A673 (cell line): ENCODE results near the gene IL11.

Source experiments
- EZH2 ChIP-seq: fragments of 200-600 bp; sonication (generic); IDR thresholded peaks from 2 replicates; pipeline ENCODE4 v1.6.1; 2017; ENCODE audit warnings: borderline replicate concordance, low read depth, mild to moderate bottlenecking, mixed read lengths, antibody characterized with exemption, low read length; ENCODE audit not compliant: poor library complexity, severe bottlenecking
- TF ChIP-seq, protein P1 (sequence below): fragments of 300-800, 200-600 bp; sonication (generic); conservative IDR thresholded peaks from 2 replicates; pipeline ENCODE4 v1.5.1; 2017; ENCODE audit warnings: low read depth, mild to moderate bottlenecking, antibody characterized with exemption, low read length, moderate library complexity, mixed read lengths

- TF ChIP-seq, protein P1, sequence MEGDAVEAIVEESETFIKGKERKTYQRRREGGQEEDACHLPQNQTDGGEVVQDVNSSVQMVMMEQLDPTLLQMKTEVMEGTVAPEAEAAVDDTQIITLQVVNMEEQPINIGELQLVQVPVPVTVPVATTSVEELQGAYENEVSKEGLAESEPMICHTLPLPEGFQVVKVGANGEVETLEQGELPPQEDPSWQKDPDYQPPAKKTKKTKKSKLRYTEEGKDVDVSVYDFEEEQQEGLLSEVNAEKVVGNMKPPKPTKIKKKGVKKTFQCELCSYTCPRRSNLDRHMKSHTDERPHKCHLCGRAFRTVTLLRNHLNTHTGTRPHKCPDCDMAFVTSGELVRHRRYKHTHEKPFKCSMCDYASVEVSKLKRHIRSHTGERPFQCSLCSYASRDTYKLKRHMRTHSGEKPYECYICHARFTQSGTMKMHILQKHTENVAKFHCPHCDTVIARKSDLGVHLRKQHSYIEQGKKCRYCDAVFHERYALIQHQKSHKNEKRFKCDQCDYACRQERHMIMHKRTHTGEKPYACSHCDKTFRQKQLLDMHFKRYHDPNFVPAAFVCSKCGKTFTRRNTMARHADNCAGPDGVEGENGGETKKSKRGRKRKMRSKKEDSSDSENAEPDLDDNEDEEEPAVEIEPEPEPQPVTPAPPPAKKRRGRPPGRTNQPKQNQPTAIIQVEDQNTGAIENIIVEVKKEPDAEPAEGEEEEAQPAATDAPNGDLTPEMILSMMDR = no peak
- no peak for TF ChIP-seq EZH2
These were observed 15.5 kb downstream of the IL11 start, which contains the start of gene COX6B2 for GRCh38 chr19:55354698-55355212.
